Thoracic aorta (tissue), 2 donors: ENCODE measurements around the gene RPL39. TPM values are rescaled to one million over a fixed set of nuclear protein-coding genes. Genes with fewer than 3 reads are reported as not detected.

ENCODE experiments used
- ATAC-seq: fragments of 150-250 bp; one replicate; pipeline ENCODE4 v1.8.0; 2017; ENCODE audit warnings: low read depth; ENCODE audit not compliant: insufficient number of reproducible peaks, low FRiP score
- DNase-seq: peaks from one replicate; pipeline ENCODE4 v3.0.0-alpha.2; 2020; ENCODE audit warnings: low spot score
- H3K27ac ChIP-seq, 2 donors: fragments of 200-600 bp; sonication (generic); 1 replicate in 1 of 2; 2 replicates in 1 of 2; pipeline ENCODE4 v1.5.1; 2016; ENCODE audit warnings: mild to moderate bottlenecking in 2 of 2, moderate library complexity in 2 of 2
- H3K27me3 ChIP-seq: fragments of 200-600 bp; sonication (generic); replicated peaks from 2 replicates; pipeline ENCODE4 v1.6.0; 2016; ENCODE audit warnings: mild to moderate bottlenecking; ENCODE audit not compliant: insufficient read depth
- H3K36me3 ChIP-seq: fragments of 200-600 bp; sonication (generic); one replicate; pipeline ENCODE4 v1.5.1; 2016
- H3K4me1 ChIP-seq, 2 donors: fragments of 200-600 bp; sonication (generic); 1 replicate in 1 of 2; 2 replicates in 1 of 2; pipeline versions ENCODE4 v1.5.1 to v1.6.0; 2016; ENCODE audit warnings: low read depth in 2 of 2, mild to moderate bottlenecking in 1 of 2; ENCODE audit not compliant: control insufficient read depth in 1 of 2
- H3K4me3 ChIP-seq: fragments of 200-600 bp; sonication (generic); 2 replicates; pipeline ENCODE4 v1.5.1; 2016; ENCODE audit warnings: mild to moderate bottlenecking
- H3K9me3 ChIP-seq: fragments of 200-600 bp; sonication (generic); 2 replicates; pipeline ENCODE4 v1.5.1; 2016
- total RNA-seq, 2 donors: library from RNA; depleted of rRNA; stranded (reverse); fragments of >200 nt; gene quantifications; one replicate each; pipeline versions ENCODE4 v1.1.0 to v1.2.3, GENCODE V29; 2016
- TF ChIP-seq, protein P1 (sequence below): fragments of 200-600 bp; sonication (generic); IDR thresholded peaks from one replicate; pipeline ENCODE4 v1.5.1; 2019; ENCODE audit warnings: antibody characterized with exemption

RPL39 gene
- total RNA-seq, 2 donors from 2014 or later = 889 to 1,700 TPM

DNA sequence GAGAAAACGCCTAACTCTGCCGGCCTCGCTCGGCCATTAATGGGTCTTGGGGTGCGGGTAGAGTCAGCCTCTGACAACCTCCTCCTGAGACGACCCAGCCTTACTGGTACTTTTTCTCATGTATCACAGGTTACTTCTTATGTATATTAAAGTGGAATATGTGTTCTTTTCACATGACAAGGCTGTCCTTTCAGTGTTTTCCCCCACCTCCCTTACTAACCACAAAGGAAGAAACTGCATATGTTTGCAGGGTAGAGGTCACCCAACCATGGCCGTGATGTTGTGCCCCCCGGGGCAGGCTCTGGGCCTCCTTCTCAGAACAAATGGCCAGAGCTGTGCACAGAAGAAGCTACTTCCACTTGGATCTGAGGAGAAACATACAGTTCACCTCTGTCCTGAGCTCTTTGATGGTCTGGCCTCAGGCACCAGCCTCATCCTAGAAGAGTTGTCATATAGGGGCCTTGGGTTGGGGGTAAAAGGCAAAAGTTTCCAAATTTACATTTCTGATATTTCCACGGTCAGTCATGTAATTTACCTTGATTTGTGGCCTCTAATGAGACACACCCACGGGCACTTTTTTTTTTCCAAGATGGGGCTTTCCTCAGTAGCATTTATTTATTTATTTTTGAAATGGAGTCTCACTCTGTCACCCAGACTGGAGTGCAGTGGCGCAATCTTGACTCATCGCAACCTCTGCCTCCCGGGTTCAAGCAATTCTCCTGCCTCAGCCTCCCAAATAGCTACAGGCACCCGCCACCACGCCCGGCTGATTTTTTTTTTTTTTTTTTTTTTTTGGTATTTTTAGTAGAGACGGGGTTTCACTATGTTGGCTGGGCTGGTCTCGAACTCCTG is 31.2 kb downstream of the RPL39 start:
- DNase-seq (no peak), ATAC-seq (no peak)
- H3K9me3 ChIP-seq = no peaks in the 10 kb centered on the region
- H3K27me3 ChIP-seq = no peaks in the 10 kb centered on the region
- H3K4me3 ChIP-seq = no peak overlapping the region
- peaks cover 0 to 6% of the 10 kb centered on the region in 2 donors for H3K4me1 ChIP-seq
- H3K36me3 ChIP-seq = no peaks in the 10 kb centered on the region
- no peak overlapping the region for H3K27ac ChIP-seq
- TF ChIP-seq, protein P1, sequence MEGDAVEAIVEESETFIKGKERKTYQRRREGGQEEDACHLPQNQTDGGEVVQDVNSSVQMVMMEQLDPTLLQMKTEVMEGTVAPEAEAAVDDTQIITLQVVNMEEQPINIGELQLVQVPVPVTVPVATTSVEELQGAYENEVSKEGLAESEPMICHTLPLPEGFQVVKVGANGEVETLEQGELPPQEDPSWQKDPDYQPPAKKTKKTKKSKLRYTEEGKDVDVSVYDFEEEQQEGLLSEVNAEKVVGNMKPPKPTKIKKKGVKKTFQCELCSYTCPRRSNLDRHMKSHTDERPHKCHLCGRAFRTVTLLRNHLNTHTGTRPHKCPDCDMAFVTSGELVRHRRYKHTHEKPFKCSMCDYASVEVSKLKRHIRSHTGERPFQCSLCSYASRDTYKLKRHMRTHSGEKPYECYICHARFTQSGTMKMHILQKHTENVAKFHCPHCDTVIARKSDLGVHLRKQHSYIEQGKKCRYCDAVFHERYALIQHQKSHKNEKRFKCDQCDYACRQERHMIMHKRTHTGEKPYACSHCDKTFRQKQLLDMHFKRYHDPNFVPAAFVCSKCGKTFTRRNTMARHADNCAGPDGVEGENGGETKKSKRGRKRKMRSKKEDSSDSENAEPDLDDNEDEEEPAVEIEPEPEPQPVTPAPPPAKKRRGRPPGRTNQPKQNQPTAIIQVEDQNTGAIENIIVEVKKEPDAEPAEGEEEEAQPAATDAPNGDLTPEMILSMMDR = no peak

DNA sequence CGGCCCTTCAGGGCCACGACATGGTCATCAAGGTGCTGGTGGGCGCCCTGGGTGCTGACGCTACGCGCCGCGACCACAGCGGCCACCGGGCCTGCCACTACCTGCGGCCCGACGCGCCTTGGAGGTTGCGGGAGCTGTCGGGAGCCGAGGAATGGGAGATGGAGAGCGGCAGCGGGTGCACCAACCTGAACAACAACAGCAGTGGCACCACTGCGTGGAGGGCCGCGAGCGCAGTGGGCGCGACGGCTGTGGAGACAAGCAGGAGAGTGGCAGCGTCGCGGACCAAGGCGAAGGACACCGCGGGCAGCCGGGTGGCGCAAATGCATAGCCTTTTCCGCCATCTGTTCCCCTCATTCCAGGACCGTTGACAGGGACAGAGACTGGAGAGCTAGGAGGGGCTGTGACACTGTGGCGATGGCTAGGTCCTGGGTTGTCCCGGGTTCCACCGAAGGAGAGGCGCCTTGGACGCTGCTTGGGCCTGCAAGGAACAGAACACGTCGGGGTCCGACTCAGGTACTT is 32.1 kb downstream of the RPL39 start:
- peak overlapping the region; percentile 73 for H3K4me3 ChIP-seq
- H3K4me1 ChIP-seq = peaks cover 0 to 6% of the 10 kb centered on the region in 2 donors
- H3K27me3 ChIP-seq = no peaks in the 10 kb centered on the region
- H3K36me3 ChIP-seq = no peaks in the 10 kb centered on the region
- H3K9me3 ChIP-seq = no peaks in the 10 kb centered on the region
- DNase-seq = no peak
- H3K27ac ChIP-seq = no peak overlapping the region
- ATAC-seq = no peak
- TF ChIP-seq, protein P1 = no peak

DNA sequence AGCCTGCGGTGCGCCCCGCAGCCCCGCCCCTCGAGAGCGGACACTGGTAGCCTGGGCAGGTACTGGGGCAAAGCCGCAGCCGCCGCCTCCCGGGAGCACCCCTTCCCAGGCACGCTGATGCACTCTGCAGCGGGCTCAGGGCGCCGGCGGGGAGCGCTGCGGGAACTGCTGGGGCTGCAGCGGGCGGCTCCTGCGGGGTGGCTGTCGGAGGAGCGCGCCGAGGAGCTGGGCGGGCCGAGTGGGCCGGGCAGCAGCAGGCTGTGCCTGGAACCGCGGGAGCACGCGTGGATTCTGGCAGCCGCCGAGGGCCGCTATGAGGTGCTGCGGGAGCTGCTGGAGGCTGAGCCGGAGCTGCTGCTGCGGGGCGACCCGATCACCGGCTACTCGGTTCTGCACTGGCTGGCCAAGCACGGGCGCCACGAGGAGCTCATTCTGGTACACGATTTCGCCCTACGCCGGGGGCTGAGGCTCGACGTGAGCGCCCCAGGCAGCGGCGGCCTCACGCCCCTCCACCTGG is 32.6 kb downstream of the RPL39 start:
- Histone ChIP-seq H3K4me1 (peaks cover 0 to 6% of the 10 kb centered on the region in 2 donors), H3K27ac (no peak overlapping the region), H3K9me3 (no peaks in the 10 kb centered on the region), H3K27me3 (no peaks in the 10 kb centered on the region), H3K36me3 (no peaks in the 10 kb centered on the region), H3K4me3 (peak overlapping the region; percentile 73)
- DNase-seq = no peak
- TF ChIP-seq, protein P1 = no peak
- ATAC-seq = no peak

DNA sequence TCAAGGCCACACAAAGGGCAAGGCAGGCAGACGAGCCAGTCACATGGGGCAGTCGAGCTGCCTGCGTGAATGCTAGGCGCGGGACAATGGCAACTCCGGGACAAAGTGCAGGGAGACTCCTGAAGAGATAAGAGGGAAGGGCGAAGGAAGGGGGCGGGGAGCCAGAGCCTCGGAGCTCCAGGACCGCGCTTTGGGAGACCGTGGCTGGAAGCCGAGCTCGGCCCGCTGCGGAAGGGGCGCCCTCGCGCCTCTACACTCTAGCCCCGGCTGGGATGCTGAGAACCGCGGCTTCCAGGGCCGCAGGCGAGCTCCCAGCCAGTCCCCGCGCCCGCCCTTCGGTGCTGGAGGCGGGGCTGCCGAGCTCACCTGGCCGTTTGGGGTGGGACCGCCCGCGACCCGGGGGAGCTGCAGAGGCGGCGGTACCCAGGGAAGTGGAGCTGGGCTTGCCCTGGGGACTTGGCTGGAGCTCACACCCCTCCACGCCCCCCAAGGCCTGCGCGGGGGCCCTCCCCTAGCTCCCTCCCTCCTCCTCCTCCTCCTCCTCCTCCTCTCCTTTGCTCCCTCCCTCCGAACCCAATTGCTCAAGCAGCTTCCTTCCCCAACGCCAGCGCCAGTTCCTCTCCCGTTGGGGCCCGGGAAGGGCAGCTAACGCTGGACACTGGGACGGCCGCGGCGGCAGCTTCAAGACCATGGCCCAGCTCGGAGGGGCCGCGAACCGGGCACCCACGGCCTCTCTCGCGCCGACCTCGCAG is 33.3 kb downstream of the RPL39 start, which contains the start of gene SOWAHD:
SOWAHD (plus strand) TSS at position 610 of the 752 bp plus-strand sequence; CDS start at position 690, 80 bp downstream.
- no peak for ATAC-seq
- no peaks in the 10 kb centered on the region for H3K9me3 ChIP-seq
- H3K36me3 ChIP-seq = no peaks in the 10 kb centered on the region
- no peak for DNase-seq
- peak within 1 kb of the TSS; percentile 73 for H3K4me3 ChIP-seq
- no peaks in the 10 kb centered on the region for H3K27me3 ChIP-seq
- no peak within 1 kb of the TSS for H3K27ac ChIP-seq
- TF ChIP-seq, protein P1 = no peak
- peaks cover 0 to 6% of the 10 kb centered on the region in 2 donors for H3K4me1 ChIP-seq

DNA sequence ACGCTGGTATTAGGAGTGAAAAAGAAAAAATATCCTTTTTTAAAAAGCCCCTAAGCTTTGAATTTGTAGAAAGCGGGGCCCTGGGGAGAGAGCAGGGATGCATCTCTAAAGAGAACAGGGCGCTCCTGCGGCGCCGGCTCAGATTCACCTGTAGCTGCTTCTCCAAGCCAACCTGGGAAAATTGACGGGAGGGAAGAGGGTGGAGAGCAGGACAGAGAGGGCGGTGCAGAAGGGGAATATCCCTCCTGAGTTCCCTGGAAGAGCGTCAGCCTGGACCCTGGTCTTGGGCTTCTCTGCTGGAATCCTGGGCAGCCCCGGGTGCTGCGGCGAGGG is 33.8 kb downstream of the RPL39 start:
- H3K36me3 ChIP-seq = no peaks in the 10 kb centered on the region
- DNase-seq (no peak), ATAC-seq (no peak)
- no peaks in the 10 kb centered on the region for H3K9me3 ChIP-seq
- TF ChIP-seq, protein P1 = no peak
- H3K27me3 ChIP-seq = no peaks in the 10 kb centered on the region
- H3K4me1 ChIP-seq = peaks cover 0 to 6% of the 10 kb centered on the region in 2 donors
- no peak overlapping the region for H3K27ac ChIP-seq
- H3K4me3 ChIP-seq = peak overlapping the region; percentile 73
